Fibroblast of mammary gland (primary cell): ENCODE measurements around the gene TSC22D1.
A peak's percentile ranks its signal among the peaks of the same experiment; 100 is the strongest.

Experiments
- DNase-seq: peaks from one replicate; pipeline ENCODE4 v3.0.0-alpha.2; 2010; ENCODE audit warnings: low read depth
- H3K4me3 ChIP-seq: 2 replicates; pipeline ENCODE4 v1.5.1; 2011; ENCODE audit warnings: low read depth, mild to moderate bottlenecking, low read length, moderate library complexity; ENCODE audit not compliant: control insufficient read depth
- TF ChIP-seq, protein P1 (sequence below): conservative IDR thresholded peaks from 2 replicates; pipeline ENCODE4 v1.5.1; 2011; ENCODE audit warnings: low read depth, low read length, inconsistent platforms; ENCODE audit not compliant: control insufficient read depth, insufficient read depth

The TSC22D1 gene

DNA sequence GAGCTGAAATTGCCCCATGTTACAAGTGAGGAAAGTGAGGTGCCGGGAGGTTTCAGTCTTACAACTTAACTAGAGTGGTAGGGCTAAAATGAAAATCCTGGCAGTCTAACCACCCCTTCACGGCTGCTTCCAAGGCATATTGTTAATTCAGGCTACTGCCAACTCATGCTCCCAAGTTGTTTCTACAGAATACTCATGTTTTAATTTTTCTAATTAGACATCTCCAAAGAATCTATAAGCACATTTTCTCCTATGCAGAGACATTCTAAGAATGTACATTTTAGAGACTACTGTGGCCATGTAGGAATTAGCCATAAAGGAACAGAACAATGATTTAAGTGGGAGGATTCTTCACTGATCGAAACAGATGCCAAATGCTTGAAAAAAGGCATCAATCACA, 7.0 kb upstream of the TSC22D1 start:
- TF ChIP-seq, protein P1, sequence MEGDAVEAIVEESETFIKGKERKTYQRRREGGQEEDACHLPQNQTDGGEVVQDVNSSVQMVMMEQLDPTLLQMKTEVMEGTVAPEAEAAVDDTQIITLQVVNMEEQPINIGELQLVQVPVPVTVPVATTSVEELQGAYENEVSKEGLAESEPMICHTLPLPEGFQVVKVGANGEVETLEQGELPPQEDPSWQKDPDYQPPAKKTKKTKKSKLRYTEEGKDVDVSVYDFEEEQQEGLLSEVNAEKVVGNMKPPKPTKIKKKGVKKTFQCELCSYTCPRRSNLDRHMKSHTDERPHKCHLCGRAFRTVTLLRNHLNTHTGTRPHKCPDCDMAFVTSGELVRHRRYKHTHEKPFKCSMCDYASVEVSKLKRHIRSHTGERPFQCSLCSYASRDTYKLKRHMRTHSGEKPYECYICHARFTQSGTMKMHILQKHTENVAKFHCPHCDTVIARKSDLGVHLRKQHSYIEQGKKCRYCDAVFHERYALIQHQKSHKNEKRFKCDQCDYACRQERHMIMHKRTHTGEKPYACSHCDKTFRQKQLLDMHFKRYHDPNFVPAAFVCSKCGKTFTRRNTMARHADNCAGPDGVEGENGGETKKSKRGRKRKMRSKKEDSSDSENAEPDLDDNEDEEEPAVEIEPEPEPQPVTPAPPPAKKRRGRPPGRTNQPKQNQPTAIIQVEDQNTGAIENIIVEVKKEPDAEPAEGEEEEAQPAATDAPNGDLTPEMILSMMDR, result no peak
- DNase-seq, result no peak
- H3K4me3 ChIP-seq, result no peak overlapping the region

DNA sequence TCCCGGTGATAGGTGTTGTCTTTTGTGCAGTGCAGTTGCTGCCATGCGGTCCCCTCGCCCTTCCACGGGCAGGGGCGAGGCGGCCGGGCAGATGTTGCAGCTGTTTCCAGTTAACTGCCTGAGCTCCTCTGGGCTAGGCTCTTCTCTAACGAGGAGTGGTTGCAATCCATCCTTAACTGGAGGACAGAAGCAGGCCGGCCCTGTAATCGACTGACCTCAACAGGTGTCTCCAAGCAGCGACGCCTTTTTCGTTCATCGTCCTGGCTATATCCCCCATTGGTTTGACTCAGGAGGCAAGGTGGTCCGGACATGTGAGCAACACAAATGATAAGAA, 1.9 kb upstream of the TSC22D1 start:
- peak overlapping the region; percentile 73 for H3K4me3 ChIP-seq
- TF ChIP-seq, protein P1, result no peak
- peak; percentile 59 for DNase-seq

DNA sequence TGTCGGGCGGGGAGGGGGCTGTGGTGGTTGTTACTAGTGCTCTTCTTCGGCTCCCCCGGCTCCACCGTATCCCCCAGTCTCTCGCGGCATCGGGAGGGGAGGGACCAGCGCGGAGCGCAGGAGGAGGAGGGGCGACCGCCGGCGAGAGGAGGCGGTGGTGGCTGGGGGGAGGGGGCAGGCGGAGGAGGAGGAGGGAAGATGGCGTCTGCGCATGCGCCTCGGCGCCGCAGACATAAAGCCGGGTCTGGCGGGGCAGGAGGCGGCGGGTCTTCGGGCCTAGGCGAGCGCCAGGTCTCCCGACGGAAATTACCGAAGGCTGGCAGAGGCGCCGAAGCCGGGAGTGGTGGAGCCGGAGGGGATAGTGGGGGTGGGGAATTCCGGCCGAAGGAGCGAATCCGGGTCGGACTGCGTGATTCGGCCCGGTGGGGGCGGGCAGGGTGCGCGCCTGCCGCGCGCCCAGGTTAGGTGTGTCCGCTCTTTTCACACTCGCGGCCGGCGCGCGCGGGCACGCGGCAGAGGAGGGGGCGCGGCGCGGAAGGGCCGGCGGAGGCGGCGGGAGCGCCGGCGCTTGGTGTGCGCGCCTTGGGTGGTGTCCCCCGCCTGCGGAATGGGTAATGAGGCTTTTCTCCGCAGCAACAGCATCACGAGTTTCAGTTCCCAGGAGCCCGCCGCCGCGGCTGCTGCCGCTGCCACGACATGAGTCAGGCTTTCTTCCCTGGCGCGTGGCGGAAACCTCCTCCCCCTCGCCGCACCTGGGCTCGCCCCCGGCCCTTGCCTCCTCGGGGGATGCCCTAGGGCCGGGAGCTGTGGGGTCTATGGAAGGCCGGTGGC, 1.3 kb upstream of the TSC22D1 start:
- peak overlapping the region; percentile 73 for H3K4me3 ChIP-seq
- TF ChIP-seq, protein P1, result no peak
- DNase-seq, result peak; percentile 94

DNA sequence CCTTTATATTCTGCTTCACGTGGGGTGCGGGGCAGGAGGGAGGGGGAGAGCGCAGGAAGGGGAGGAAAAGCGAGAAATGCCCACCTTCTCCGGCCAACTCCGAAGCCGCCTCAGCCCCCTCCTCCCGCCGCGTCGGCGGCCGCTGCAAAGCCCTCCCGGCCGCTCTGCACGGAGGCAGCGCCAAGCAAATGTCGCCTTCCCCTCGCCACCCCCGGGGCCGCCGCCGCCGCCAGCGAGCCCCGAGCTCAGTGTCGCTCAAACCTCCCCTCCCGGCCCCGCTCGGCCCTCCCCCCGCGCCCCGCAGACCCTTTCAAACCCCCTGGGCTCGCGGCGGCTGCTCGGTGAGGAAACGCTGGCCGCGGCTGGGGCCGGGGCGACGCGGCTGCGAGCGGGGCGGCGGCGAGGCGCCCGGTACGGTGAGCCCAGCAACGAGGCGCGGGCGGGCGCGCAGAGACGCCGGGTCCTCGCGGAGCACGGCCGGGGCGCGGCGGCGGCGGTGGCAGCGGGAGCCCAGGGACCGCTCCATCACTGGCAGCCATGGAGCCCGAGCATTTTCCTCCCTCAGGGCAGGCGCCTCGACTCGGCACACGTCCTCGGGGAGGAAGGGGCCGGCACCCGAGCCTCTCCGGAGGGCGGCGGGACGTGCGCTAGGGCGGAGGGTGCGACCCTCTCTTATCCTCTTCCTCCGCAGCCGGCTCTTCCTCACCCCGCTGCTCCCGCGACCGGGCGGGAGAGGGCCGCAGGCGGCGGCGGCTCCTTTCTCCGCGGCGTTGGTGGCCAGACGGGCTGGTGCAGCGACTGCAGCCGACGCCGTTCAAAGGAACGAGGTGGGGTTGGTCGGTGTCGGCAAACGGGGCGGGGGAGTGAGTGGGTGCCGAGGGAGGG, 463 bp upstream of the TSC22D1 start:
- TF ChIP-seq, protein P1, result no peak
- peak overlapping the region; percentile 78 for H3K4me3 ChIP-seq
- no peak for DNase-seq

DNA sequence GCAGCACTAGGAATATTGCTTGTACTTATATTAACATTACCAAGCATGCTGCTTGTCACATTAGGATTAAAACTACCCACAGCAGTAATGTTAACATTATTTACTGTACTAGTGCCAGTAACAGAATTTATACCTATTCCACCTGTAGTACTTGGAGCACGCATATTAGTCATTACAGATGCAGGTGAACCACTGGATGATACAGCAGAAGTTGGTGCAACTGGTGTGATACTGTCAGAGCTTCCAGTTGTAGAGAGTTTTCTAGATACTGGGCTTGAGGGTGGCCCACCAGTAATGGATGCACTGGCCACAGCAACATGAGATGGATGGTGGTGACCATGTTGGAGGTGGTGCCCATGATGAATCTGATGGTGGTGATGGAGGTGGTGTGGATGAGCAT, 1.1 kb downstream of the TSC22D1 start:
- TF ChIP-seq, protein P1, result no peak
- H3K4me3 ChIP-seq, result peak overlapping the region; percentile 78
- DNase-seq, result no peak

DNA sequence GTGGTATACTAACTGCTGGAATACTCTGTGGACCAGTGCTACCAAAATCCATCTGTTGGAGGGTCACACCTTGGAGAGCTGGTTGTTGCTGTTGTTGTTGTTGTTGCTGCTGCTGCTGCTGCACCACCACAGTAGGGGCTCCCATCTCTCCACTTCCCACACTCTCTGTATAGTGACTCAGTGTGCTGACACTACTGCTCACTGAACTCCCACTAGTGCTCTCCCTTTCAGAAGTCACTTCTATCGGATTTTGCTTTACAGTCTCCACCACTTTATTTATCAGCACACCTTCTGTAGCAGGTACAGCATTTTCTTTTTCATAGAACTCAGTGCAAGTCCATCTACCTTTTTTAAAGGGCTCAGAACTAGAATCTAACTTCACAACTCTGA, 1.7 kb downstream of the TSC22D1 start:
- TF ChIP-seq, protein P1, result no peak
- peak overlapping the region; percentile 78 for H3K4me3 ChIP-seq
- DNase-seq, result peak; percentile 40
